ENCODE results near the gene FBXL16.

Gene FBXL16

GRCh38 chr16:704047-704446 lies 1.6 kb downstream of the FBXL16 start:
- no peak for DNase-seq (ENCODE audit: low read depth in 1 of 2, low spot score in 1 of 2)
- Histone ChIP-seq H3K27me3 (ENCODE audit: insufficient read depth, poor library complexity, severe bottlenecking) (peaks cover 65% of the 10 kb centered on the region), H3K4me3 (replicated peaks; ENCODE audit: insufficient read depth, low read length) (no peak overlapping the region), H3K27ac (replicated peaks) (no peak overlapping the region)
- no peak for TF ChIP-seq POLR2AphosphoS5 (IDR thresholded peaks at IDR 0.05; ENCODE audit: low read depth)
- TF ChIP-seq SPI1 (IDR thresholded peaks at IDR 0.05; ENCODE audit: borderline replicate concordance, low read depth), result no peak
- no peak for TF ChIP-seq GABPA (IDR thresholded peaks at IDR 0.05; ENCODE audit: low read depth)
- TF ChIP-seq REST (IDR thresholded peaks at IDR 0.05; ENCODE audit: insufficient replicate concordance, low read depth), result no peak
- TF ChIP-seq CTCF (IDR thresholded peaks at IDR 0.05; ENCODE audit: insufficient read depth, low read length), result no peak

GRCh38 chr16:703406-703805 lies 2.2 kb downstream of the FBXL16 start:
- Histone ChIP-seq H3K4me3 (replicated peaks; ENCODE audit: insufficient read depth, low read length) (no peak overlapping the region), H3K27ac (replicated peaks) (no peak overlapping the region), H3K27me3 (ENCODE audit: insufficient read depth, poor library complexity, severe bottlenecking) (peaks cover 65% of the 10 kb centered on the region)
- TF ChIP-seq REST (IDR thresholded peaks at IDR 0.05; ENCODE audit: insufficient replicate concordance, low read depth) (no peak), CTCF (IDR thresholded peaks at IDR 0.05; ENCODE audit: insufficient read depth, low read length) (no peak), GABPA (IDR thresholded peaks at IDR 0.05; ENCODE audit: low read depth) (no peak), SPI1 (IDR thresholded peaks at IDR 0.05; ENCODE audit: borderline replicate concordance, low read depth) (no peak), POLR2AphosphoS5 (IDR thresholded peaks at IDR 0.05; ENCODE audit: low read depth) (no peak)
- DNase-seq (ENCODE audit: low read depth in 1 of 2, low spot score in 1 of 2), result no peak

- no peak for DNase-seq (ENCODE audit: low read depth in 1 of 2, low spot score in 1 of 2)
- Histone ChIP-seq H3K27me3 (ENCODE audit: insufficient read depth, poor library complexity, severe bottlenecking) (peaks cover 62% of the 10 kb centered on the region), H3K27ac (replicated peaks) (no peak overlapping the region), H3K4me3 (replicated peaks; ENCODE audit: insufficient read depth, low read length) (no peak overlapping the region)
- TF ChIP-seq CTCF (IDR thresholded peaks at IDR 0.05; ENCODE audit: insufficient read depth, low read length) (no peak), POLR2AphosphoS5 (IDR thresholded peaks at IDR 0.05; ENCODE audit: low read depth) (no peak), GABPA (IDR thresholded peaks at IDR 0.05; ENCODE audit: low read depth) (no peak)
Measured at GRCh38 chr16:702341-702740, 3.3 kb downstream of the FBXL16 start.

Data from HL-60 (cell line).